K562 (cell line): ENCODE data around the gene DROSHA. TPM values are rescaled to one million over a fixed set of nuclear protein-coding genes. Genes with fewer than 3 reads are reported as not detected.

Source experiments
- ATAC-seq: fragments of 200-7000 bp; cut with Tn5 transposase; 3 replicates; pipeline ENCODE4 v1.9.1; 2020; ENCODE audit warnings: moderate library complexity
- BruUV-seq: library from RNA; stranded (reverse); fragments of 400-500 nt; replicated peaks from 2 replicates; lab custom pipeline; 2021; lab: Mats Ljungman, UMichigan
- CTCF ChIA-PET: fragments of 300-600 bp; formaldehyde crosslinking; extraction: SDS; loops from one replicate; lab custom pipeline; 2021; ENCODE audit warnings: low intra/inter-chr PET ratio; lab: Yijun Ruan, JAX
- POLR2A ChIA-PET: fragments of 300-600, 350-650 bp; sonication (Branson Sonifier 250); formaldehyde crosslinking; extraction: SDS; loops from one replicate; lab custom pipeline; 2021; ENCODE audit warnings: antibody characterized with exemption, inconsistent platforms; lab: Yijun Ruan, JAX
- DNase-seq, 4 experiments: peaks; one replicate each; pipeline versions ENCODE4 v3.0.0 to v3.0.0-alpha.2; 2011 to 2018; ENCODE audit warnings: low spot score in 3 of 4, mixed read lengths in 3 of 4; ENCODE audit errors: extremely low read depth in 1 of 4
- FAIRE-seq: peaks from 2 replicates; lab custom pipeline; 2011; peaks lifted over from hg19 to GRCh38; lab: Jason Lieb, UNC
- H2AFZ ChIP-seq: 2 replicates; pipeline ENCODE4 v1.6.0; 2011; ENCODE audit warnings: low read depth, low read length, control low read depth, inconsistent platforms
- H3K27ac ChIP-seq: fragments of 200-600 bp; 3 replicates; pipeline ENCODE4 v1.8.0; 2011; ENCODE audit warnings: low read depth, mild to moderate bottlenecking, control low read depth, inconsistent platforms, low read length, moderate library complexity, mixed read lengths; ENCODE audit errors: extremely low read depth
- H3K27me3 ChIP-seq, 2 experiments: fragments of 300-600 bp in 1 of 2; 2 replicates in 1 of 2; 3 replicates in 1 of 2; pipeline versions ENCODE4 v1.6.0 to v1.8.0; 2011; ENCODE audit warnings: inconsistent platforms in 2 of 2, low read length in 2 of 2, mild to moderate bottlenecking in 1 of 2, mixed read lengths in 1 of 2, moderate library complexity in 1 of 2; ENCODE audit not compliant: control insufficient read depth in 2 of 2, insufficient read depth in 2 of 2
- H3K36me3 ChIP-seq: fragments of 300-600 bp; 3 replicates; pipeline ENCODE4 v1.8.0; 2011; ENCODE audit warnings: mild to moderate bottlenecking, low read length, inconsistent platforms; ENCODE audit not compliant: control insufficient read depth, insufficient read depth
- H3K4me1 ChIP-seq, 2 experiments: fragments of 200-600 bp in 1 of 2; replicated peaks in 1 of 2; 2 replicates in 1 of 2; 3 replicates in 1 of 2; pipeline versions ENCODE4 v1.5.1 to v1.8.0; 2011; ENCODE audit warnings: inconsistent platforms in 2 of 2, low read length in 2 of 2, mild to moderate bottlenecking in 1 of 2, mixed read lengths in 1 of 2, moderate library complexity in 1 of 2; ENCODE audit not compliant: control insufficient read depth in 2 of 2, insufficient read depth in 2 of 2
- H3K4me2 ChIP-seq: 2 replicates; pipeline ENCODE4 v1.6.1; 2011; ENCODE audit warnings: low read length, control low read depth, inconsistent platforms, mixed read lengths; ENCODE audit not compliant: insufficient read depth
- H3K4me3 ChIP-seq: fragments of 200-600 bp; sonication (generic), shearing (Covaris generic); 2 replicates; pipeline ENCODE4 v1.5.1; 2016; ENCODE audit warnings: control low read depth, inconsistent platforms
- H3K79me2 ChIP-seq: fragments of 200-600 bp; 3 replicates; pipeline ENCODE4 v1.8.0; 2011; ENCODE audit warnings: low read length, inconsistent platforms; ENCODE audit not compliant: control insufficient read depth, insufficient read depth
- H3K9ac ChIP-seq, 2 experiments: 2 replicates each; pipeline versions ENCODE4 v1.6.0 to v1.6.1; 2011; ENCODE audit warnings: low read depth in 2 of 2, low read length in 2 of 2, control low read depth in 1 of 2, inconsistent platforms in 1 of 2, mild to moderate bottlenecking in 1 of 2, mixed read lengths in 1 of 2; ENCODE audit not compliant: insufficient read depth in 1 of 2
- H3K9me1 ChIP-seq: one replicate; pipeline ENCODE4 v1.6.0; 2011; ENCODE audit warnings: inconsistent platforms, mild to moderate bottlenecking, low read length, moderate library complexity; ENCODE audit not compliant: control insufficient read depth, insufficient read depth
- H3K9me3 ChIP-seq: replicated peaks from 2 replicates; pipeline ENCODE4 v1.5.1; 2011; ENCODE audit warnings: low read depth, low read length, inconsistent platforms; ENCODE audit not compliant: control insufficient read depth, insufficient read depth
- H4K20me1 ChIP-seq: replicated peaks from 2 replicates; pipeline ENCODE4 v1.6.1; 2011; ENCODE audit warnings: low read length, inconsistent platforms, mixed read lengths; ENCODE audit not compliant: control insufficient read depth, insufficient read depth
- EHMT2 ChIP-seq: fragments of 450-650 bp; IDR thresholded peaks from 2 replicates; pipeline ENCODE4 v1.6.1; 2018; ENCODE audit warnings: antibody characterized with exemption
- NCOA4 ChIP-seq: fragments of 450-650 bp; IDR thresholded peaks from 2 replicates; pipeline ENCODE4 v1.6.1; 2018; ENCODE audit warnings: mild to moderate bottlenecking; ENCODE audit not compliant: partially characterized antibody
- NEUROD1 ChIP-seq: fragments of 150-350 bp; IDR thresholded peaks from 2 replicates; pipeline ENCODE4 v1.6.1; 2014; ENCODE audit warnings: borderline replicate concordance, low read length, low read depth; ENCODE audit not compliant: partially characterized antibody
- NFIC ChIP-seq: fragments of 450-650 bp; IDR thresholded peaks from 2 replicates; pipeline ENCODE4 v1.6.1; 2017; ENCODE audit warnings: mild to moderate bottlenecking, inconsistent platforms
- STAT5B ChIP-seq: fragments of 250-450 bp; sonication (Bioruptor Pico); IDR thresholded peaks from 2 replicates; pipeline ENCODE4 v1.8.0; 2021; ENCODE audit warnings: mild to moderate bottlenecking, inconsistent platforms
- WGBS: fragments of 100-300 bp; shearing (Covaris generic); methylation state at CpG from one replicate; pipeline ENCODE4 v1.1.6; 2016; ENCODE audit warnings: low coverage, mixed read lengths; ENCODE audit not compliant: insufficient coverage; ENCODE audit errors: missing lambda C conversion rate; 5-methylcytosine and 5-hydroxymethylcytosine counted together
- in situ Hi-C: fragments of 300-500 bp; cut with MboI; formaldehyde crosslinking; loops from 4 replicates; pipeline ENCODE4 v1.15.0; 2018; ENCODE audit warnings: inconsistent platforms, mixed read lengths
- intact Hi-C: fragments of 100-400 bp; cut with micrococcal nuclease; formaldehyde crosslinking; loops from 2 replicates; pipeline ENCODE4 v1.14.2; 2022
- polyA plus RNA-seq, 8 experiments: library from polyadenylated mRNA; depleted of rRNA in 4 of 8; stranded (reverse) in 5 of 8; unstranded in 3 of 8; fragments of >200 nt; fragmentation: Nextera tagmentation in 2 of 8; fragmentation: Illumina TruSeq in 1 of 8; extraction: Ambion mirVana in 2 of 8; extraction: Trizol in 1 of 8; gene quantifications; 2 replicates each; pipeline versions ENCODE4 v1.2.1 to v1.2.3, GENCODE V29; 2011 to 2014; ENCODE audit warnings: inconsistent platforms in 1 of 8, missing spikeins in 1 of 8
- small RNA-seq: library from RNA; depleted of rRNA; stranded (forward); fragments of <200 nt; gene quantifications from one replicate; pipeline ENCODE3, GENCODE V24; 2014
- total RNA-seq, 7 experiments: library from RNA; depleted of rRNA in 6 of 7; stranded (reverse); fragments of >200 nt in 6 of 7; fragmentation: Illumina TruSeq in 2 of 7; extraction: Trizol in 2 of 7; gene quantifications; 2 replicates each; pipeline versions ENCODE4 v1.2.1 to v1.2.3, GENCODE V29; 2011 to 2021; ENCODE audit warnings: low replicate concordance in 1 of 7
- TF ChIP-seq, protein P1 (sequence below): fragments of 450-650 bp; formaldehyde crosslinking; IDR thresholded peaks from 2 replicates; pipeline ENCODE4 v1.4.0; 2020; ENCODE audit warnings: mild to moderate bottlenecking, mixed read lengths
- TF ChIP-seq, protein P2 (sequence below): fragments of 150-350 bp; conservative IDR thresholded peaks from 2 replicates; pipeline ENCODE4 v1.6.1; 2014; ENCODE audit warnings: low read length

Gene DROSHA
- total and polyA plus RNA-seq, 9 of the 15 experiments (the other 6 are each of a cell fraction or from before 2014, with no cell fraction given): 52.5 to 109 (median 68.9) TPM

DNA sequence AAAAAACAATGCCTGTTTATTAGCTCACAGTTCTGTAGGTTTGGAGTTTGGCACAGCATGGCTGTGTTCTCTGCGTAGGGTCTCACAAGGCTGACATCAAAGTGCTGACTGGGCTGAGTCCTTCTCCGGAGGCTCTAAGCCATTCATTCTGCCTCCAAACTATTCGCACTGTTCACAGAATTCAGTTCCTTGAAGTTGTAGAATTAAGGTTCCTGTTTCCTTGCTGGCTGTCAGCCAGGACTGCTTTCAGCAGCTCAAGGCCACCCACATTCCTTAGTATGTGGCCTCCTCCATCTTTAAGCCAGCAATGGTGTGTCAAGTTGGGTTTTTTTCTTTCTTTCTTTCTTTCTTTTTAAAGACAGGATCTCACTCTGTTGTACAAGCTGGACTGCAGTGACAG, 176.6 kb downstream of the DROSHA start:
- no peaks in the 10 kb centered on the region for H3K79me2 ChIP-seq
- peaks cover 0 to 2% of the 10 kb centered on the region in 2 experiments; a peak in 2 of 5 replicates for H3K27me3 ChIP-seq
- CTCF ChIA-PET: no interaction called here
- no peak overlapping the region for H2AFZ ChIP-seq
- no peaks in the 10 kb centered on the region for H3K4me1 ChIP-seq
- WGBS: 11% methylated on average over 3 of the region's 3 CpGs
- intact Hi-C loops (no loop called here), in situ Hi-C loops (no loop called here)
- H3K4me2 ChIP-seq: no peak overlapping the region
- FAIRE-seq (no peak), DNase-seq (no peak), ATAC-seq (no peak)
- no peaks in the 10 kb centered on the region for H3K9me1 ChIP-seq
- H4K20me1 ChIP-seq: no peaks in the 10 kb centered on the region
- no peak overlapping the region for H3K9ac ChIP-seq
- POLR2A ChIA-PET: interaction anchor here (1.2 kb wide), 1 partner anchor 10 kb away, joined by 3 read pairs; no protein-coding TSS in a partner anchor
- no peaks in the 10 kb centered on the region for H3K9me3 ChIP-seq
- BruUV-seq: no TSS peak
- no peak overlapping the region for H3K4me3 ChIP-seq
- TF ChIP-seq NFIC (peak; percentile 53; the same call in 1 of the 2 replicates), EHMT2 (no peak), NCOA4 (no peak), STAT5B (CRISPR knock-in tag) (no peak), NEUROD1 (no peak)
- TF ChIP-seq, protein P1, sequence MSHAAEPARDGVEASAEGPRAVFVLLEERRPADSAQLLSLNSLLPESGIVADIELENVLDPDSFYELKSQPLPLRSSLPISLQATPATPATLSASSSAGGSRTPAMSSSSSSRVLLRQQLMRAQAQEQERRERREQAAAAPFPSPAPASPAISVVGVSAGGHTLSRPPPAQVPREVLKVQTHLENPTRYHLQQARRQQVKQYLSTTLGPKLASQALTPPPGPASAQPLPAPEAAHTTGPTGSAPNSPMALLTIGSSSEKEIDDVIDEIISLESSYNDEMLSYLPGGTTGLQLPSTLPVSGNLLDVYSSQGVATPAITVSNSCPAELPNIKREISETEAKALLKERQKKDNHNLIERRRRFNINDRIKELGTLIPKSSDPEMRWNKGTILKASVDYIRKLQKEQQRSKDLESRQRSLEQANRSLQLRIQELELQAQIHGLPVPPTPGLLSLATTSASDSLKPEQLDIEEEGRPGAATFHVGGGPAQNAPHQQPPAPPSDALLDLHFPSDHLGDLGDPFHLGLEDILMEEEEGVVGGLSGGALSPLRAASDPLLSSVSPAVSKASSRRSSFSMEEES (CRISPR knock-in tag): no peak
- TF ChIP-seq, protein P2, sequence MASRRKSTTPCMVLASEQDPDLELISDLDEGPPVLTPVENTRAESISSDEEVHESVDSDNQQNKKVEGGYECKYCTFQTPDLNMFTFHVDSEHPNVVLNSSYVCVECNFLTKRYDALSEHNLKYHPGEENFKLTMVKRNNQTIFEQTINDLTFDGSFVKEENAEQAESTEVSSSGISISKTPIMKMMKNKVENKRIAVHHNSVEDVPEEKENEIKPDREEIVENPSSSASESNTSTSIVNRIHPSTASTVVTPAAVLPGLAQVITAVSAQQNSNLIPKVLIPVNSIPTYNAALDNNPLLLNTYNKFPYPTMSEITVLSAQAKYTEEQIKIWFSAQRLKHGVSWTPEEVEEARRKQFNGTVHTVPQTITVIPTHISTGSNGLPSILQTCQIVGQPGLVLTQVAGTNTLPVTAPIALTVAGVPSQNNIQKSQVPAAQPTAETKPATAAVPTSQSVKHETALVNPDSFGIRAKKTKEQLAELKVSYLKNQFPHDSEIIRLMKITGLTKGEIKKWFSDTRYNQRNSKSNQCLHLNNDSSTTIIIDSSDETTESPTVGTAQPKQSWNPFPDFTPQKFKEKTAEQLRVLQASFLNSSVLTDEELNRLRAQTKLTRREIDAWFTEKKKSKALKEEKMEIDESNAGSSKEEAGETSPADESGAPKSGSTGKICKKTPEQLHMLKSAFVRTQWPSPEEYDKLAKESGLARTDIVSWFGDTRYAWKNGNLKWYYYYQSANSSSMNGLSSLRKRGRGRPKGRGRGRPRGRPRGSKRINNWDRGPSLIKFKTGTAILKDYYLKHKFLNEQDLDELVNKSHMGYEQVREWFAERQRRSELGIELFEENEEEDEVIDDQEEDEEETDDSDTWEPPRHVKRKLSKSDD: no peak
- no peaks in the 10 kb centered on the region for H3K36me3 ChIP-seq
- H3K27ac ChIP-seq: no peak overlapping the region

Small RNA genes lying within 50 kb of the gene (small RNA-seq; reads per million reads assigned to genes)
- gene RF00019: not detected

Other genes starting within 250 kb of the DROSHA start
- 22.7 and 27.6 TPM in 2 replicates for gene C5orf22, start 208 bp upstream of the DROSHA start, total RNA-seq (2014; rRNA removed)
- gene C5orf22, start 208 bp upstream of the DROSHA start, total RNA-seq (2014; rRNA removed; fragmentation: Illumina TruSeq; extraction: Trizol): 42.6 and 45.2 TPM in 2 replicates
- gene C5orf22, start 208 bp upstream of the DROSHA start, total RNA-seq (2015; rRNA removed; fragmentation: Illumina TruSeq; extraction: Trizol): 36.5 and 39.3 TPM in 2 replicates
- 38.2 and 40.7 TPM in 2 replicates for gene C5orf22, start 208 bp upstream of the DROSHA start, total RNA-seq (2021)
- gene C5orf22, start 208 bp upstream of the DROSHA start, polyA plus RNA-seq (2011; rRNA removed): 37.7 and 56.7 TPM in 2 replicates
- gene C5orf22, start 208 bp upstream of the DROSHA start, polyA plus RNA-seq (2014; fragmentation: Illumina TruSeq; extraction: Trizol): 38.5 and 49.7 TPM in 2 replicates
- gene C5orf22, start 208 bp upstream of the DROSHA start, polyA plus RNA-seq (2014; fragmentation: Nextera tagmentation; extraction: Ambion mirVana): 10 to 100 TPM; 32.1 to 35.3 TPM
- 27.5 and 30.0 TPM in 2 replicates for gene C5orf22, start 208 bp upstream of the DROSHA start, polyA plus RNA-seq (2014; rRNA removed)
- not detected in 2 replicates for gene PDZD2, start 107.0 kb upstream of the DROSHA start, total RNA-seq (2014; rRNA removed)
- not detected in 2 replicates for gene PDZD2, start 107.0 kb upstream of the DROSHA start, total RNA-seq (2014; rRNA removed; fragmentation: Illumina TruSeq; extraction: Trizol)
- gene PDZD2, start 107.0 kb upstream of the DROSHA start, total RNA-seq (2015; rRNA removed; fragmentation: Illumina TruSeq; extraction: Trizol): not detected in 2 replicates
- 0.02 and 0.13 TPM in 2 replicates for gene PDZD2, start 107.0 kb upstream of the DROSHA start, total RNA-seq (2021)
- not detected in 2 replicates for gene PDZD2, start 107.0 kb upstream of the DROSHA start, polyA plus RNA-seq (2011; rRNA removed)
- gene PDZD2, start 107.0 kb upstream of the DROSHA start, polyA plus RNA-seq (2014; fragmentation: Illumina TruSeq; extraction: Trizol): not detected in 2 replicates
- gene PDZD2, start 107.0 kb upstream of the DROSHA start, polyA plus RNA-seq (2014; fragmentation: Nextera tagmentation; extraction: Ambion mirVana): under 1 TPM; 0.04 to 0.08 TPM
- gene PDZD2, start 107.0 kb upstream of the DROSHA start, polyA plus RNA-seq (2014; rRNA removed): not detected in 2 replicates